NCI-H1048 (cell line): ENCODE measurements around the gene USP32.
"Not testable (repeated sequence)": the region's sequence is repeated elsewhere in the genome, so short reads cannot be mapped to it uniquely, and the experiment has no call there.

ENCODE experiments used
- DNase-seq: peaks from one replicate; lab custom pipeline; 2025; lab: John Stamatoyannopoulos, UW

USP32 gene

GRCh38 chr17:60410001-60410400 is 18.1 kb upstream of the USP32 start:
- no peak for DNase-seq

- no peak for DNase-seq
Observed at GRCh38 chr17:60406887-60407286, 15.0 kb upstream of the USP32 start.

- no peak for DNase-seq
Observed at GRCh38 chr17:60403962-60404361, 12.0 kb upstream of the USP32 start.

GRCh38 chr17:60403523-60403810 is 11.5 kb upstream of the USP32 start:
- no peak for DNase-seq

GRCh38 chr17:60401819-60402218 is 9.9 kb upstream of the USP32 start:
- no peak for DNase-seq

- no peak for DNase-seq
Observed at GRCh38 chr17:60398227-60398959, 6.5 kb upstream of the USP32 start.

- DNase-seq: no peak
Observed at GRCh38 chr17:60396412-60396811, 4.5 kb upstream of the USP32 start.

GRCh38 chr17:60395508-60396065 is 3.7 kb upstream of the USP32 start:
- DNase-seq: no peak

- no peak for DNase-seq
Observed at GRCh38 chr17:60393840-60394723, 2.1 kb upstream of the USP32 start.

- DNase-seq: no peak
Observed at GRCh38 chr17:60392845-60393702, 1.1 kb upstream of the USP32 start.

- DNase-seq: no peak
Observed at GRCh38 chr17:60391471-60392041, 377 bp downstream of the USP32 start.

- no peak for DNase-seq
Observed at GRCh38 chr17:60390925-60391470, 935 bp downstream of the USP32 start.

GRCh38 chr17:60390186-60390585 is 1.7 kb downstream of the USP32 start:
- DNase-seq: no peak

- no peak for DNase-seq
Observed at GRCh38 chr17:60388742-60389141, 3.2 kb downstream of the USP32 start.

GRCh38 chr17:60387666-60388065 is 4.3 kb downstream of the USP32 start:
- DNase-seq: no peak

- no peak for DNase-seq
Observed at GRCh38 chr17:60386147-60387058, 5.5 kb downstream of the USP32 start.

GRCh38 chr17:60384921-60385320 is 7.0 kb downstream of the USP32 start:
- DNase-seq: not testable (repeated sequence)

- DNase-seq: no peak
Observed at GRCh38 chr17:60383379-60383778, 8.6 kb downstream of the USP32 start.

GRCh38 chr17:60381958-60382357 is 10.0 kb downstream of the USP32 start:
- no peak for DNase-seq

GRCh38 chr17:60379461-60379860 is 12.5 kb downstream of the USP32 start:
- DNase-seq: not testable (repeated sequence)
